Measurements from ENCODE around the gene PLA1A.
"Not testable (repeated sequence)": the region's sequence is repeated elsewhere in the genome, so short reads cannot be mapped to it uniquely, and the experiment has no call there.

PLA1A gene

GRCh38 chr3:119579366-119580066 is 18.2 kb upstream of the PLA1A start, which contains the start of gene ADPRH:
TSS of gene ADPRH (plus strand) at chr3:119579492. CDS start at chr3:119582170, 2,678 bp downstream.
- DNase-seq, result peak; percentile 78

- DNase-seq, result peak; percentile 25
Measured at GRCh38 chr3:119580067-119580760, 17.5 kb upstream of the PLA1A start.

DNA sequence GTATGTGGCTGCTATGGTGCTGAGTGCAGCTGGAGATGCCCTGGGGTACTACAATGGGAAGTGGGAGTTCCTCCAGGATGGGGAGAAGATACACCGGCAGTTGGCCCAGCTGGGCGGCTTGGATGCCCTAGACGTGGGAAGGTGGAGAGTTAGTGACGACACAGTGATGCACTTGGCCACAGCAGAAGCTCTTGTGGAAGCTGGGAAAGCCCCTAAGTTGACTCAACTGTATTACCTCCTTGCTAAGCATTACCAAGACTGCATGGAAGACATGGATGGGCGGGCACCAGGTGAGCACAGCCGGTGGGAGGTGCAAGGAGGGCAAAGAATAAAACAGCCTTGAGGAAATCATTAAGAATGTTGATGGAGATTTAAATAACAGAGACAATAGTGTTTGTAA is 15.5 kb upstream of the PLA1A start:
- DNase-seq, result peak; percentile 59

GRCh38 chr3:119585208-119585607 is 12.5 kb upstream of the PLA1A start:
- DNase-seq, result no peak

GRCh38 chr3:119585856-119586570 is 11.7 kb upstream of the PLA1A start:
- no peak for DNase-seq

DNA sequence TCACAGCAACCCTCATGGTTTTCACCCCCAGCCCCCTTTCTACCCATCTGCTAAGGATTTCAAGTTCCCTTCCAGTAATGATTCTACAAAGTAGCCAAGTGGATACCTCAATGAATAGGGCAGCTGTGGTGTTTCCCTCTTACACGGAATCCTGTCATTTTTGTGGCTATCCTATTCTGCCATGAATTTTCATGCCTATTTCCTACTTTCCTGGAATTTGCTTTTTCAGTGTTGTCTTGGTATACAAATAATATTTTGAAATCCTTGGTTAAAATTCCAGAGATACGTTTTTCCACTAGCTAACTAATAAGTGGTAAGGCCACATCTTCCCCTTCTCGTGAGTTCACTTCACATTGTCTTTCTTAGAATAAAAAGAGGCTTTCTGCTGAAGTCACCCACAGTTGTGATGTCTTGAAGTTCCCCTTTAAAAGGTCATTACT is 10.9 kb upstream of the PLA1A start:
- DNase-seq, result no peak

DNA sequence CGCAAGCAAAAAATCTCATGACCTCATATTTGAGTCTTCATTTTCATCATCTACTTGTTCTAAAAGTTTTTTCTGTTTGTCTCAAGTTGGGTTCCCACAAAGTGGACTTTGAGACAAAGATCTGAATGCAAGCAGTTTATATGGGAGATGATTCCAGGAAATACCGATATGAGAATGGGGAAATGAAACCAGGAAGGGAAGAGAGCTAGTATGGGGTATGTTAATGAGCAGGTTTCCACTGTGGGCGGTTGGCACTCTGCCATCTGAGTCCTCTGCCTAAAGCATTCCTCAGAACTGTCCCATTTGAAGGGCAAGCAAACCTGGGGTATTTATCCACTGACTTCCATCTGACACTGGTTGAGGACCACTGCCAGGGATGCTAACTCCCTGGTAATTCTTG is 9.6 kb upstream of the PLA1A start:
- DNase-seq, result peak; percentile 43

- no peak for DNase-seq
Measured at GRCh38 chr3:119589102-119589773, 8.4 kb upstream of the PLA1A start.

- no peak for DNase-seq
Measured at GRCh38 chr3:119590706-119591105, 7.0 kb upstream of the PLA1A start.

- DNase-seq, result no peak
Measured at GRCh38 chr3:119592861-119593260, 4.8 kb upstream of the PLA1A start.

- DNase-seq, result no peak
Measured at GRCh38 chr3:119594066-119594465, 3.6 kb upstream of the PLA1A start.

- DNase-seq, result not testable (repeated sequence)
Measured at GRCh38 chr3:119594929-119595328, 2.8 kb upstream of the PLA1A start.

DNA sequence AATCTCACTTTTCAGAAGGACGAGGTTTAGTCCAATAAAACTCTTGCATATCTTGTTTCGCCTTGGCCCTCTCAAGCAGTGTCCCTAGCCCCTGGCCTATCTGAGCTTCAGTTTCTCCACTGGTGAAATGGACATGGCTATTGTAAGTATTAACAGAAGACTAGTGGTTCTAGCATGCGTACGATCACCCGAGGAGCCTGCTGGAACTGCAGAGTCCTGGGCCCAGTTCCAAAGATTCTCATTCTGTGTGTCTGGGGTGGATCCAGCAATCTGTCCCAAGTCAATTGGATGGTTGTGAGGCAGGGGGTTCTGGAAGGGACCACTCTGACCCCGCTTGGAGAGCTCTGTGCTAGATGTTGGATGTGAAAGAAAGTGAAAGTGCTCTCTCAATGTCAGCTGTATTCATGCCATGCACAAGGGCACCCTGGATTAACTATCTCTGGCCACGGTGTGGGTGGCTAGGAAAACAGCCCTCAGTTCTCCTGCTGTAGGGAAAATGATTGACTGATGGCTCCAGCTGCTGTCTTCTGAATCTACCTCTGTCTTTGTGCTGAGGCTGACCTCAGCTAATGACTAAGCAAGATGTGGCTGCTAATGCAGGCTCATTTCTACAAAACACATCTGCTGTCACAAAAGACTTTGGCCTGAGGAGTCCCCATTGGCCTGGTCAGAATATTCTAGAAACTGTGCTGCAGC is 1.9 kb upstream of the PLA1A start:
- DNase-seq, result no peak

DNA sequence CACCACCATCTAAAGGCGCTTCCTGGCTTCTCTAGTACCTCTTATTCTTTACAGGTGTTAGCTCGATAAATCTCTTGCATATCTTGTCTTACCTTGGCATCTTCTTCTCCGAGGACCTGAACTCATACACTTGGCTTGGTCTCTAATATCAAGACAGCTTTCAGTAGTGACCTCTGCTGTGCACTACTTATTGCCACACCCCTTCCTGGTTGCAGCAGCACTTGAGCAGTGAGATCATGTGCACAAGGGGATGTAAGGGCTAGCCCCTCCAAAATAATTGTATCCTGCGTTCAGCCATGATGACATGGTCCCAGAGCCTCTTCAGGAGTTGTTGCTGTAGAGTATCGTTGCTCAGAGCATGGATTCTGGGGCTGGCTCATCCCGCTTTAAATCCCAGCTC is 1.3 kb upstream of the PLA1A start:
- no peak for DNase-seq

GRCh38 chr3:119598410-119599098 is 869 bp downstream of the PLA1A start:
- DNase-seq, result no peak

GRCh38 chr3:119599558-119600174 is 2.0 kb downstream of the PLA1A start:
- DNase-seq, result no peak

DNA sequence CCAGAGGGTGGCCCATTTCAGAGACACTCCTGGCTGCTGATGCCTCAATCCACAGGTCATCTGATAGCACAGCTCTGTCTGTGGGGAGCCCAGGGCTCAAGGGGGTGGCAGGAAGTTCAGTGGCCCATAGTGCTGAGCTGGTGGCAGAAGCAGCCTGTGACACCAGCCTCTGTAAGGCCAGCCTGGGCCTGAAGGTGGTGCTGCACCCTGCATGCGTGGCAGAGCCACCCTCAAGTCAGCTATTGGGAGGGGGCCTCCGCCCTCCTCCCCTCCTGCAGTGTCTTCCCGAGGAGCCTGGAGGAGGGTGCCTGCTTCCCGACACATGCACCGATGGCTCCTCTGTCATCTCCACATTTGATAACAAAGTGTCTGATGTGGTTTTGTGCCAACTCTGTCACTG is 3.0 kb downstream of the PLA1A start:
- DNase-seq, result peak; percentile 39

- peak; percentile 22 for DNase-seq
Measured at GRCh38 chr3:119601154-119601553, 3.5 kb downstream of the PLA1A start.

DNA sequence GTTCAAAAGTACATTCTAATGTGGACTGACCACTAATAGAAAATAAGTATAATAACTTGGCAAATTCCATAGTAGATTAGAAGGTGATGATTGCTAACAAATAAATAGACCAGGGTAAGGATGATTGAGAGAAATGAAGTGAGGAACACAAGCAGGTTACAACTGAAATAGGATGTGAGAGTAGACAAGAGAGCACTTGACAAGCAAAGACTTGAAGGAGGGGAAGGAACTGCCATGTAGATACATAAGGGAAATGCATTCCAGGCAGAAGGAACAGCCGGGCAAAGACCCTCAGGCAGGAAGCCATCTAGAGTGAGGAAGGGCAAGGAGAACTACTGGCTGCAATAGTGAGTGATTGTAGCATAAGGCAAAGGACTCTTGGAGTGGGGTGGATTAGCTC is 5.0 kb downstream of the PLA1A start:
- DNase-seq, result no peak

DNA sequence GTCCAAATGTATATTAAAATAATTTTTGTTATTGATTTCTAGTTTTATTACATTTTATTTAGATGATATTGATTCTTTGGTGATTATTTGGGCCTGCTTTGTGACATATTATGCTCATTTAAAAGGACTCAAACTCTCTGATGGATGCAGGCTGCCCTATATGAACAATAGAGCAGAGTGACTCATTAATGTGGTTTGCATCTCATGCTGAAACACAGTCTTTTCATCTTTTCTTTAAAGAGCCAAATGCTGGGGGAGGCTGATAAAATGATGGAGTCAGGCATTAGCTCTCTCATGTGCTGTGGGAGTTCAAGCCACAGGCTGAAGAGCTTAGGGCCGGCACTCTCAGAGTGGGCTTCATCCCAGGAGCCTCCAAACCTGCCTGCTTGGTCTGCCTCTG is 7.2 kb downstream of the PLA1A start:
- DNase-seq, result no peak

DNA sequence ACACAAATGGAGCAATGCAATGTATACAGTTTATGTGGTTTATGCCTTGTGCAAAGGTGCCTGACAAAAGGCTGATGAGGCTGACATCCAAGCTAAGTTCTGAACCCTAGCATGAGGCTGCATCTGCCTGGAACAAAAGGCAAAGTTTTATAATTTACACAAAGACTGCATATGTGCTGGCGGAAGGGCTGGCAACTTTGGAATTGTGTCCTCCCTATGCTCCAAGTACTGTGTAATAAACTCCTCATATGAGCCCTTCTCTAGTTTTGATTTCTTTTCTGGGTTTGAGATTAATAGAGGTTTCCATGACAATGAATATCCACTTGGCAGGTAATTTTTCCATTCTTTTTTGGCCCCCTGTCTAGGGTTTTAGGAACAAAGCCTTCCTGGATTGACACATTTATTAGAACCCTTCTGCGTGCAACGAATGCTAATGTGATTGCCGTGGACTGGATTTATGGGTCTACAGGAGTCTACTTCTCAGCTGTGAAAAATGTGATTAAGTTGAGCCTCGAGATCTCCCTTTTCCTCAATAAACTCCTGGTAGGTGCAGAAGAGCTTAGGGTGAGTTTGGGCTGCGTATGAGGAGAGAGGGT is 10.8 kb downstream of the PLA1A start:
- DNase-seq, result no peak
